ENCODE data around the gene ARHGAP19.

Gene ARHGAP19

DNA sequence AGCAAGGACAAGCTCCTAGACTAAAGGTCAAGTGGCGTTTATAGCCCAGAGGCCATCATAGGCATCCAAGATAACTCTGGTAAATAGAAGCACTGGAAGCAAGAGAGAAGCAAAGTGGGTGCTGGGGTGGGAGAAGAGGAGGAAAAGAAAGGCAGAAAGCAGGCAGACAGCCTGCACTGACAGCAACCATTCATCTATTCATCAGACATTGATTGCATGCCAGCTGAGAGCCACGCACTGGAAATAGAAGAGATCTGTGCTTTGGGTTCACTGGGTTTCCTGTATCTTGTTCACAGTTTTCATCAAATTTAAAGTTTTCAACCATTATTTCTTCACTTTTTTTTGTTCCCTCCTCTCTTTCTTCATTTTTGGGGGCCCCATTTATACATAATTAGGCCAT lies 102.0 kb downstream of the ARHGAP19 start:
- DNase-seq: no peak

- DNase-seq: no peak
Measured at GRCh38 chr10:97188261-97188711, 104.2 kb downstream of the ARHGAP19 start.

- DNase-seq: no peak
Measured at GRCh38 chr10:97186911-97187310, 105.5 kb downstream of the ARHGAP19 start.

DNA sequence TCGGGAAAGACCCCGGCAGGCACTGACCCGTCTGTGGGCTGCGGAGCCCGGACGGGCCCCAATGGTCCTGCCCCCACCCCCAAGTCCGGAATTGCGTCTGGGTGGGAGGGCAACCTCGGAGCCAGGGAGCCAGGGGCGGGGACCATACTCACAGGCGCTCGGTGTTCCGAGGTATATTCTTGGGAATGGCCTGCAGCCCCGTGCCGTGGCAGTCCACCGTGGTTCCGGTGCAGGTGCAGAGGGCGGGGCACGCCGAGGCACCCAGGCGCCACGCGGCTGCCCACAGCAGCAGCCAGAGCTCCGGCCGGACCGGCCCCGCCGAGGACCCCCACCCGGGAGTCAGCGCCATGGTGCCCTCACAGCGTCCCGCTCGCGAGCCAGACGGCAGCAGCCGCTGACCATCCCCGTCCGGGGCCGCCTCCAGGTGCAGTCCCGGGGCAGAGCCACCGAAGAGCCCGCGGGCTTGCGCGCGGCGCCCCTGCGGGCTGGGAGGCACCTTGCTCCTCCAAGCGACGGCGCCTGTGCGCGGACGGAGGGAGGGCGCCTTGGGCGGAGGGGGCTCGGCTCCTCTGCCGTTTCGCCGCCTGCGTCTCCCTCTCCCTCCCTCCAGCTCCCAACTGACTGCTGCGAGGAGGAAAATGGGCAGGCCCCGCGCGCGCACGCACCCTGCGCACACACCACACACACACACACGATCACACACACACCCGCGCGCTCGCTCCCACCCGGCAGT lies 106.9 kb downstream of the ARHGAP19 start, which contains the start of gene SLIT1:
SLIT1 (minus strand) TSS at position 634 of the 733 bp plus-strand sequence; CDS start at position 349, 285 bp downstream.
- no peak for DNase-seq

- no peak for DNase-seq
Measured at GRCh38 chr10:97184971-97185325, 107.5 kb downstream of the ARHGAP19 start.

DNA sequence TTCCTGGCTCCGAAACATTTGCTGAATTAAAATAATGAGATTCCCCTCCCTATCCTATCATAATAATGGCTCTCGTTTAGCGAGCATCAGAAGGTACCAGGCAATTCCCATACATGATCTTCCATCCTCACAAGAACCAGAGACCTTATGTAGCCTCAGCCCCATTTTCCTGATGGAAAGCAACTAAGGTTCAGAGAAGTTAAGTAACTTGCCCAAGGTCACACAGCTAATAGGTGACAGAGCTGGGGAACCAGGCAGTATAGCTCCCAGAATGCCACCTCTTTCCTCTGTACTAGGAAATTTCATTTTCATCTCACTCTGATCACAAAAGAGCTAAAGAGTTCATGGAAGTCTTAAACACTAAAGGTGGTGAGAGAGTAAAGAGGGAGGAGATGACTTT lies 109.1 kb downstream of the ARHGAP19 start:
- no peak for DNase-seq

DNA sequence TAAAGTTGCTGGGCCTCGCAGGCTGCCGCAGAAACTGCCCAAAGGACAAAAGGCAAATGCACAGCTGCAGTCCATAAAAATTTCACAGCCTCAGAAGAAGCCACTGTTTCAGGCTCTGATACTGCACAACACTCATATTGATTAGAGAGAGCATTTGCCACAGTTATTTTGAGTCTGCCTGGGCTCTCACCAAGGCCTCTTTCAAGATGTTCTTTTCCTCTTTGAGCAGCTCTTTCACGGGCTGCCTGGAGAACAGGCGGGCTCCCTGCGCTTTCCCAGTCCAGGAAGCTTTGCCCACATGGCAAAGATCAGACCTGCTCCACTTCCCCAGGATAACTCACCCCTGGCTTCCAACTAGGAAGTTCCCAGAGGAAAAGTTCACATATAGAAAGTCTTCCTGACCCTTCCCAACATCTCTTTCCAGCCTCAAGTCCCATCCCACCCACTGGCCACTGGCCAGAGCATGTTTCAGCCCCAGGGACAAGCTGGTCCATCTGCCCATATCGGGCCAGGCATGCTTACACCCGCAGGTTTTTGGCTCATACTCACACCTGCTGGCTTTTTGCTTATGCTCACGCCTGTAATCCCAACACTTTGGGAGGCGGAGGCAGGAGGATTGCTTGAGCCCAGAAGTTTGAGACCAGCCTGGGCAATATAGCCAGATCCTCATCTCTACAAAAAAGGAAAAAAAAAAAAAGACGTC lies 110.0 kb downstream of the ARHGAP19 start:
- DNase-seq: no peak

DNA sequence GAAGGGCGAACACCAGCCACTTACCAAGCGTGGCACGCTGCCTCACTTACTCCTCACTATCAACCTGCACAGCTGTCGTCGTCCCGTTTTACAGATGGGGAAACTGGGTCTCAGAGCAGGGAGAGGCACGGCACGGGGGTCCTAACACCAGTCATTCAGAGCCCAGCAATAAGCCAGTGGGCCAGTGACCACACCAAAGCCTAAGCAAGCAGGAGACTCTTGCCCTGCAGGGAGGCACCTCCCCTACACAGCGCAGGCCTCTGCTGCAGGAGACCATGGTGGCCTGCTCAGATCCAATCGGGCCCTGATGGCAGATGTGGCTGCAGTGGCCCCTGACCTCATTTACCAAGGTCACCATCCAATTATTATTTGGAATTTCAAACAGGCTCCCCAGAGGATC lies 111.5 kb downstream of the ARHGAP19 start:
- DNase-seq: no peak

DNA sequence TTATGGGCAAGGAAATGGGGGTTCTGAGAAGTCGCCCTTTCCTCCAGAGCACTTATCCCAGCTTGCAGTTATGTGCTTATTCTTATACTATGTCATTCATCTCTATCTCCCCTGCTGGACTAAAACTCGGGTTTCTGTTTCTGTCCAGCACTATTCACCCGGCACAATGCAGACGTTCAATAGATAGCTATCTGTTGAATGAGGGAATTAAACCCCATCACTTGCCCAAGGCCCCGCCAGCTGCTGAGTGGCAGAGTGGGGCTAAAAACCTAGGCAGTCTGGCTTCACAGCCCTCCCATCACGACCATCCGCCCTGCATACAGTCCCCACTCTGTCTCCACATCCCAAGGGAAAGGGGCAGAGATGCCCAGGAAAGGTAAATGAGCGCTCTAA lies 112.1 kb downstream of the ARHGAP19 start:
- no peak for DNase-seq

GRCh38 chr10:97179731-97180362 lies 112.6 kb downstream of the ARHGAP19 start:
- DNase-seq: no peak

- no peak for DNase-seq
Measured at GRCh38 chr10:97179311-97179710, 113.1 kb downstream of the ARHGAP19 start.

- no peak for DNase-seq
Measured at GRCh38 chr10:97178074-97178473, 114.4 kb downstream of the ARHGAP19 start.

- no peak for DNase-seq
Measured at GRCh38 chr10:97176226-97176625, 116.2 kb downstream of the ARHGAP19 start.

- no peak for DNase-seq
Measured at GRCh38 chr10:97175586-97175985, 116.9 kb downstream of the ARHGAP19 start.

DNA sequence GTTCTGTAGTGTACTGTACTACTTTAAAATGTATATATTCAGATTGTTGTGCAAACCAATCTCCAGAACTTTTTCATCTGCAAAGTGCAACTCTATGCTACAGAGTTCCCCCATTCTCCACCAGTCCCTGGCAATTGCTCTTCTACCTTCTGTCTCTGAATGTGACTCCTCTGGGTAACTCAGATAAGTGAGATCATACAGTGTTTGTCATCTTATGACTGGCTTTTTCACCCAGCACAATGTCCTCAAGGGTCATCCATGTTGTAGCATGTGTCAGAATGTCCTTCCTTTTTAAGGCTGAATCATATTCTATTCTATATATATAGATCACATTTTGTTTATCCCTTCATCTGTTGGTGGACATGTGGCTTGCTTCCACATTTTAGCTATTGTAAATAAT lies 117.5 kb downstream of the ARHGAP19 start:
- no peak for DNase-seq

GRCh38 chr10:97174276-97174775 lies 118.1 kb downstream of the ARHGAP19 start:
- no peak for DNase-seq

- no peak for DNase-seq
Measured at GRCh38 chr10:97173036-97173435, 119.4 kb downstream of the ARHGAP19 start.

Measured in CD4-positive, alpha-beta T cell treated with Interleukin-10 for 1 hour (primary cell).